Measurements from ENCODE around the gene E2F3.

DNA sequence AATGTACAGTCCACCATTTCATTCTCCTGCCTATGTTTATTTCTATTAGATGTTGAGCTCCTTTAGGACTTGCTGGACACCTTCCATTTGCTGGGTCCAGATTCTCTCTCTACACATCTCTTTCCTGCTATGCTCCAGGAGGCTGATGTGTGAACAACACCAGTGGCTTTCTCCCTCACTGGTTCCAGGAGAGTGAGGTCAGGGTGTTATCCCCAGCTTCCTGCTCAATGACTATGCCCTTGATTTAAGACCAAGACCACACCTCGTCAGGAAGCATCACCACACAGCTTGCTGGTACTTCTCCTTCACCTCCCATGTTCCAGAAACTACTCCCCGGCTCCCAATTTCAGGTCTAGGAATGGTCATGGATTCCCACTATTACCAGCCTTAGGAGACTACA lies 31.3 kb upstream of the E2F3 start:
- TF ChIP-seq, protein P1, sequence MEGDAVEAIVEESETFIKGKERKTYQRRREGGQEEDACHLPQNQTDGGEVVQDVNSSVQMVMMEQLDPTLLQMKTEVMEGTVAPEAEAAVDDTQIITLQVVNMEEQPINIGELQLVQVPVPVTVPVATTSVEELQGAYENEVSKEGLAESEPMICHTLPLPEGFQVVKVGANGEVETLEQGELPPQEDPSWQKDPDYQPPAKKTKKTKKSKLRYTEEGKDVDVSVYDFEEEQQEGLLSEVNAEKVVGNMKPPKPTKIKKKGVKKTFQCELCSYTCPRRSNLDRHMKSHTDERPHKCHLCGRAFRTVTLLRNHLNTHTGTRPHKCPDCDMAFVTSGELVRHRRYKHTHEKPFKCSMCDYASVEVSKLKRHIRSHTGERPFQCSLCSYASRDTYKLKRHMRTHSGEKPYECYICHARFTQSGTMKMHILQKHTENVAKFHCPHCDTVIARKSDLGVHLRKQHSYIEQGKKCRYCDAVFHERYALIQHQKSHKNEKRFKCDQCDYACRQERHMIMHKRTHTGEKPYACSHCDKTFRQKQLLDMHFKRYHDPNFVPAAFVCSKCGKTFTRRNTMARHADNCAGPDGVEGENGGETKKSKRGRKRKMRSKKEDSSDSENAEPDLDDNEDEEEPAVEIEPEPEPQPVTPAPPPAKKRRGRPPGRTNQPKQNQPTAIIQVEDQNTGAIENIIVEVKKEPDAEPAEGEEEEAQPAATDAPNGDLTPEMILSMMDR (conservative IDR thresholded peaks at IDR 0.05 in 1 of 2, IDR thresholded peaks at IDR 0.05 in 1 of 2; ENCODE audit: extremely low read depth in 1 of 2, insufficient read depth in 1 of 2, low read depth in 1 of 2, low read length in 2 of 2), result no peak
- no peak for TF ChIP-seq EZH2 (IDR thresholded peaks at IDR 0.05; ENCODE audit: borderline replicate concordance, low read length)
